ENCODE data around the gene SIVA1. TPM values are rescaled to one million over a fixed set of nuclear protein-coding genes. Genes with fewer than 3 reads are reported as not detected.

The SIVA1 gene
- total and polyA plus RNA-seq, 4 donors, result 67.4 to 115 (median 99.6) TPM

- no peaks in the 10 kb centered on the region for H3K9me3 ChIP-seq (ENCODE audit: control insufficient read depth in 4 of 4, low read length in 3 of 4)
- DNase-seq (ENCODE audit: low spot score), result no peak
- no peak overlapping the region for H3K27ac ChIP-seq (ENCODE audit: low read depth in 1 of 2, low read length in 2 of 2)
- H3K4me1 ChIP-seq (ENCODE audit: control insufficient read depth in 4 of 4, insufficient read depth in 4 of 4, low read length in 3 of 4), result peaks cover 5 to 24% (median 15%) of the 10 kb centered on the region in 4 donors
- peaks cover 17 to 50% (median 27%) of the 10 kb centered on the region in 4 donors for H3K36me3 ChIP-seq (ENCODE audit: control insufficient read depth in 4 of 4, insufficient read depth in 3 of 4, low read depth in 1 of 4, low read length in 3 of 4)
- H3K4me3 ChIP-seq (ENCODE audit: low read depth in 1 of 3, low read length in 3 of 3), result no peak overlapping the region
- TF ChIP-seq RXRA (IDR thresholded peaks at IDR 0.05), result no peak
- no peaks in the 10 kb centered on the region for H3K27me3 ChIP-seq (ENCODE audit: control insufficient read depth in 4 of 4, insufficient read depth in 4 of 4, low read length in 3 of 4)
- no peak overlapping the region for H3K9ac ChIP-seq (ENCODE audit: low read depth in 1 of 2, low read length in 2 of 2)
- WGBS, result 90% methylated on average over 34 of the region's 34 CpGs
Measured at GRCh38 chr14:104771918-104772706, 19.2 kb downstream of the SIVA1 start.

GRCh38 chr14:104772707-104773504, 20.0 kb downstream of the SIVA1 start:
- Histone ChIP-seq H3K9me3 (ENCODE audit: control insufficient read depth in 4 of 4, low read length in 3 of 4) (no peaks in the 10 kb centered on the region), H3K4me1 (ENCODE audit: control insufficient read depth in 4 of 4, insufficient read depth in 4 of 4, low read length in 3 of 4) (peaks cover 2 to 16% (median 7%) of the 10 kb centered on the region in 4 donors), H3K36me3 (ENCODE audit: control insufficient read depth in 4 of 4, insufficient read depth in 3 of 4, low read depth in 1 of 4, low read length in 3 of 4) (peaks cover 17 to 55% (median 27%) of the 10 kb centered on the region in 4 donors), H3K27ac (ENCODE audit: low read depth in 1 of 2, low read length in 2 of 2) (no peak overlapping the region), H3K9ac (ENCODE audit: low read depth in 1 of 2, low read length in 2 of 2) (no peak overlapping the region), H3K27me3 (ENCODE audit: control insufficient read depth in 4 of 4, insufficient read depth in 4 of 4, low read length in 3 of 4) (no peaks in the 10 kb centered on the region), H3K4me3 (ENCODE audit: low read depth in 1 of 3, low read length in 3 of 3) (no peak overlapping the region)
- WGBS, result 93% methylated on average over 38 of the region's 38 CpGs
- TF ChIP-seq HNF4A (conservative IDR thresholded peaks at IDR 0.05), result no peak
- no peak for TF ChIP-seq RAD21 (IDR thresholded peaks at IDR 0.05)
- TF ChIP-seq YY1 (IDR thresholded peaks at IDR 0.05), result no peak
- no peak for TF ChIP-seq JUND (IDR thresholded peaks at IDR 0.05)
- no peak for TF ChIP-seq TAF1 (conservative IDR thresholded peaks at IDR 0.05)
- no peak for TF ChIP-seq NR2F2 (IDR thresholded peaks at IDR 0.05)
- no peak for TF ChIP-seq RXRA (IDR thresholded peaks at IDR 0.05)
- TF ChIP-seq HNF4G (IDR thresholded peaks at IDR 0.05), result no peak
- no peak for TF ChIP-seq ZBTB33 (IDR thresholded peaks at IDR 0.05)
- no peak for TF ChIP-seq CTCF (IDR thresholded peaks at IDR 0.05; ENCODE audit: low read depth, low read length, missing input control)
- TF ChIP-seq FOXA2 (IDR thresholded peaks at IDR 0.05), result no peak
- no peak for TF ChIP-seq REST (IDR thresholded peaks at IDR 0.05)
- no peak for TF ChIP-seq SP1 (IDR thresholded peaks at IDR 0.05)
- TF ChIP-seq EGR1 (IDR thresholded peaks at IDR 0.05; ENCODE audit: low read depth in 2 of 2), result no peak
- no peak for TF ChIP-seq MAX (IDR thresholded peaks at IDR 0.05)
- TF ChIP-seq GABPA (IDR thresholded peaks at IDR 0.05 in 1 of 2, conservative IDR thresholded peaks at IDR 0.05 in 1 of 2), result no peak
- no peak for TF ChIP-seq ATF3 (IDR thresholded peaks at IDR 0.05)
- no peak for TF ChIP-seq FOXA1 (IDR thresholded peaks at IDR 0.05)
- no peak for DNase-seq (ENCODE audit: low spot score)
